Heart right ventricle (tissue), 16 donors: ENCODE results near the gene GNAO1. TPM values are rescaled to one million over a fixed set of nuclear protein-coding genes. Genes with fewer than 3 reads are reported as not detected.

ENCODE experiments used
- ATAC-seq, 8 donors: fragments of 200-7000 bp; cut with Tn5 transposase; one replicate each; pipeline ENCODE4 v1.9.1; 2020; ENCODE audit warnings: mild to moderate bottlenecking in 8 of 8, moderate library complexity in 8 of 8, moderate number of reproducible peaks in 1 of 8
- DNase-seq, 2 donors: peaks; one replicate each; pipeline ENCODE4 v3.0.0-alpha.2; 2020
- H3K27ac ChIP-seq, 10 donors: fragments of 200-600 bp; sonication (generic) in 2 of 10; one replicate each; pipeline versions ENCODE4 v1.5.0 to v1.8.0; 2020 to 2022; ENCODE audit warnings: mild to moderate bottlenecking in 3 of 10
- H3K27me3 ChIP-seq, 7 donors: fragments of 200-600 bp; one replicate each; pipeline ENCODE4 v1.8.0; 2021 to 2022; ENCODE audit warnings: mild to moderate bottlenecking in 2 of 7
- H3K36me3 ChIP-seq, 9 donors: fragments of 200-600 bp; sonication (generic) in 1 of 9; one replicate each; pipeline versions ENCODE4 v1.5.0 to v1.8.0; 2020 to 2022; ENCODE audit warnings: mild to moderate bottlenecking in 2 of 9
- H3K4me1 ChIP-seq, 9 donors: fragments of 200-600 bp; sonication (generic) in 1 of 9; one replicate each; pipeline versions ENCODE4 v1.5.0 to v1.8.0; 2020 to 2022; ENCODE audit warnings: mild to moderate bottlenecking in 4 of 9
- H3K4me3 ChIP-seq, 10 donors: fragments of 200-600 bp; sonication (generic) in 2 of 10; one replicate each; pipeline versions ENCODE4 v1.5.0 to v1.8.0; 2020 to 2022; ENCODE audit warnings: mild to moderate bottlenecking in 7 of 10, moderate library complexity in 2 of 10
- H3K9me3 ChIP-seq, 11 donors: fragments of 200-600 bp in 10 of 11; sonication (generic) in 2 of 11; one replicate each; pipeline versions ENCODE4 v1.5.0 to v1.8.0; 2013 to 2022; ENCODE audit warnings: mild to moderate bottlenecking in 2 of 11, control low read depth in 1 of 11, moderate library complexity in 1 of 11
- WGBS, 2 donors: extraction: QIAGEN DNeasy Blood & Tissue Kit; methylation state at CpG; one replicate each; pipeline ENCODE4 v1.1.7; 2013; ENCODE audit warnings: inconsistent platforms in 1 of 2; 5-methylcytosine and 5-hydroxymethylcytosine counted together
- intact Hi-C, 10 donors: fragments of 100-400 bp; cut with DNase I; formaldehyde crosslinking; loops; one replicate each; pipeline versions ENCODE4 v1.11.1 to v1.14.2; 2022
- polyA plus RNA-seq, 2 donors: library from polyadenylated mRNA; stranded (reverse); fragments of 200-250 nt; gene quantifications; one replicate each; pipeline ENCODE4 v1.2.3, GENCODE V29; 2013
- total RNA-seq, 10 donors: library from RNA; stranded (reverse); fragmentation: NEBNext Ultra II Directional in 3 of 10; extraction: Animal tissue kit (Norgen Biotek cat#: 25700) in 3 of 10; gene quantifications; one replicate each; pipeline versions ENCODE4 v1.2.1 to v1.2.4, GENCODE V29; 2021 to 2023
- TF ChIP-seq, protein P1 (sequence below), 9 donors: fragments of 200-600 bp; sonication (generic) in 2 of 9; IDR thresholded peaks; one replicate each; pipeline versions ENCODE4 v1.5.0 to v1.8.0; 2021 to 2022; ENCODE audit warnings: antibody characterized with exemption in 9 of 9, mild to moderate bottlenecking in 5 of 9, moderate library complexity in 1 of 9
- donor health status: Arrhythmogenic right ventricular cardiomyopathy.
- donor health status: ischemic (EF 13 %, LVEDD 7.1; RV severe dilation, severe dysfunction).
- donor health status: healthy with polysubstance abuse.
- donor health status: DM: no; HTN: yes; CAD: no.
- donor health status: DM: no; HTN: no; CAD: no.
- donor health status: ischemic (EF 25% LVEDD 6.9; RV normal size, moderate dysfunction).
- donor health status: ischemic (EF 25% LVEDD 5.7; RV mildly dilated, moderate dysfunction).
- donor health status: healthy.
- donor health status: DM: yes; HTN: yes; CAD: no.
- donor health status: Ischemic cardiomyopathy.
- donor health status: ischemic (EF 35%, LVEDD 5.7; RV mildly dilated, moderate dysfunction).
- donor health status: nonischemic (EF 11% LVEDD 7.7; RV severe dilation, severe dysfunction).
- donor health status: DM: yes; HTN: yes; CAD: no.
- donor health status: PGD.
- donor health status: ischemic (EF 29% LVEDD 5.4; RV normal size, mild dysfunction).
- donor health status: nonischemic (EF 23%, LVEDD 6.1; RV moderate dilation, normal function).

GNAO1 gene
- total and polyA plus RNA-seq, 12 donors = 1.4 to 36.7 (median 13.5) TPM

DNA sequence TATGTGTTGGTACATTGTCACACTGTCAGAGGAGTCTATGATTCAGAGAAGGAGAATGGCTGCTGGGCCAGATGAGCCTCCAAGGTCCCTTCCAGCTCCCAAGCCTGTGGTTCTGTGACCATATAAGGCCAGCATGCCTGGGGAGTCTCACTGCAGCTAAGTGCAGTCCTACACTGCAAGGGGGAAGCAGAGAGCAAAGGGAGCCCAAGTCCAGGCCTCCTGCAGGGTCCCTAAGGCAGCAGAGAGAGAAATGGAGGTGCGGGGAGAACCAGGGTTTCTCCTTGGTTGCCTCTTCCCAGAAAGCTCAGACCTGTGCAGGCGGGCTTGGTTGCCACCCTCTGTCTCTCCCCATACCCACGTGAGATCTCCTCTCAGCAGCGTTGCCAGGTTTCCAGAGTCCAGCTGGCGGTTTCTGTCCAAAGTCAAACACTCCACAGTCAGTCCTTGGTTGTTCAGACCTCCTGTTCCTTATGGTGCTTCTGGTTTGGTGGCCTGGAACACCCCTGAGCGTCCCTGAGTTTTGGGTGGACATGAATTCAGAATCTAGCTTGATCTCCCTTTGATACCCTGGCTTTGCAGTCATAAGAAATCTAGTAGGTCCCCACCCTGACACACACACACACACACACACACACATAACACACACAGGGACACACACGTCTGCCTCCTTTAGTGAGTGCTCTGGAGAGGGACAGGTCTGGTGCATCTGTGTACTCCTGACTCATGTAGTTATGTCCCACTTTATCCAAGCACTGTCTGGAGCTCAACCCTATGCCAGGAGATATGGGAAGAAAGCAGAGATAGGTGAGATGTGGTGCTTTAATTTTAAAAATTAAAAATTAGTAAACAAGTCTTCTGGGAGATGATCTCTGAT is 78.8 kb downstream of the GNAO1 start:
- Histone ChIP-seq H3K27me3 (no peaks in the 10 kb centered on the region), H3K36me3 (no peaks in the 10 kb centered on the region), H3K9me3 (peaks cover 0 to 5% (median 0%) of the 10 kb centered on the region in 11 donors), H3K4me3 (no peak overlapping the region), H3K4me1 (peaks cover 3 to 26% (median 13%) of the 10 kb centered on the region in 9 donors), H3K27ac (peak overlapping the region in 9 of 10 donors; percentile 12 to 74 (median 69))
- TF ChIP-seq, protein P1, sequence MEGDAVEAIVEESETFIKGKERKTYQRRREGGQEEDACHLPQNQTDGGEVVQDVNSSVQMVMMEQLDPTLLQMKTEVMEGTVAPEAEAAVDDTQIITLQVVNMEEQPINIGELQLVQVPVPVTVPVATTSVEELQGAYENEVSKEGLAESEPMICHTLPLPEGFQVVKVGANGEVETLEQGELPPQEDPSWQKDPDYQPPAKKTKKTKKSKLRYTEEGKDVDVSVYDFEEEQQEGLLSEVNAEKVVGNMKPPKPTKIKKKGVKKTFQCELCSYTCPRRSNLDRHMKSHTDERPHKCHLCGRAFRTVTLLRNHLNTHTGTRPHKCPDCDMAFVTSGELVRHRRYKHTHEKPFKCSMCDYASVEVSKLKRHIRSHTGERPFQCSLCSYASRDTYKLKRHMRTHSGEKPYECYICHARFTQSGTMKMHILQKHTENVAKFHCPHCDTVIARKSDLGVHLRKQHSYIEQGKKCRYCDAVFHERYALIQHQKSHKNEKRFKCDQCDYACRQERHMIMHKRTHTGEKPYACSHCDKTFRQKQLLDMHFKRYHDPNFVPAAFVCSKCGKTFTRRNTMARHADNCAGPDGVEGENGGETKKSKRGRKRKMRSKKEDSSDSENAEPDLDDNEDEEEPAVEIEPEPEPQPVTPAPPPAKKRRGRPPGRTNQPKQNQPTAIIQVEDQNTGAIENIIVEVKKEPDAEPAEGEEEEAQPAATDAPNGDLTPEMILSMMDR (IDR thresholded peaks at IDR 0.05) = peak in 7 of 9 donors; percentile 15 to 48 (median 30)
- intact Hi-C loops = loop anchor here in 1 of 10 donors (10.0 kb wide), 1 partner anchor 165 kb away; no protein-coding TSS in a partner anchor
- DNase-seq = peak; percentile 30 to 38
- ATAC-seq = peak; percentile 85 to 92 (median 86)
- WGBS, 2 donors = 57 to 79% methylated on average over 7 of the region's 7 CpGs

DNA sequence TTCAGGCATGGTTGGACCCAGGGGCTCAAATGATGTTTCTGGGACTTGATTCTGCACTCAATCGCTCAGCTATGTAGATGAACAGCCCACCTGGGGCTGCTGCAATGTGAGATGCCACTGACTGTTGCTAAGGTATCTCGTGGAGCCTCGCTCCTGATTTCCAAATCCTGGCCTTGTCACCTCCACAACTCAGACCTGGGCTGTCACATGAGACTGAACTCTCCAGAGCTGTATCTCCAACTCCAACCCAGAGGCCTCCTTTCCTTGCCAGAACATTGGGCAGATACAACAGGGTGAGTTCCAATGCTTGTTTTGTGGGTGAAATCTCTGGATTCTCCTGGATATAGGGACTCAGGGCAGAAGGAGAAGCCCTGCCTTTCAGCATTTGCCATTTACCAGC is 79.5 kb downstream of the GNAO1 start:
- TF ChIP-seq, protein P1 (IDR thresholded peaks at IDR 0.05) = no peak
- Histone ChIP-seq H3K4me1 (peaks cover 3 to 22% (median 13%) of the 10 kb centered on the region in 9 donors), H3K27me3 (no peaks in the 10 kb centered on the region), H3K27ac (peak overlapping the region in 1 of 10 donors; percentile 23), H3K9me3 (peaks cover 0 to 5% (median 0%) of the 10 kb centered on the region in 11 donors), H3K4me3 (no peak overlapping the region), H3K36me3 (no peaks in the 10 kb centered on the region)
- 89 to 100% methylated on average over 3 of the region's 3 CpGs for WGBS, 2 donors
- no peak for DNase-seq
- intact Hi-C loops = loop anchor here in 1 of 10 donors (10.0 kb wide), 1 partner anchor 166 kb away; no protein-coding TSS in a partner anchor
- no peak for ATAC-seq

DNA sequence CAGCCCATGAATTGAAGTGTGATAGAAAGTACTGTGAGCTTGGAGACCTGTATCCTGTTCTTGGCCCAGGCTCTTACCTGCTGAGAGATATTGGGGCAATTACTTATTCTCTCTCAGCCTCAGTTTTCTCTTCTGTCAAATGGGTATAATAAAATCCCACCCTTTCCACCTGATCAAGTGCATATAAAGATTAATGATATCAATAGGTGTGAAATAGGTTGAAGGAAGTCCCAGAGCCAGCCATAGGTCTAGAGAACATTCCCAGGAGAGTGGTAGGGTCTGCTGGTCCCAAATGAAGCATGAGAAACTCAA is 81.2 kb downstream of the GNAO1 start:
- Histone ChIP-seq H3K4me1 (peaks cover 3 to 29% (median 15%) of the 10 kb centered on the region in 9 donors), H3K36me3 (no peaks in the 10 kb centered on the region), H3K27ac (no peak overlapping the region), H3K27me3 (no peaks in the 10 kb centered on the region), H3K4me3 (no peak overlapping the region), H3K9me3 (peaks cover 0 to 5% (median 0%) of the 10 kb centered on the region in 11 donors)
- intact Hi-C loops = loop anchor here in 1 of 10 donors (10.0 kb wide), 1 partner anchor 168 kb away; no protein-coding TSS in a partner anchor
- TF ChIP-seq, protein P1 (IDR thresholded peaks at IDR 0.05) = no peak
- ATAC-seq = no peak
- no peak for DNase-seq

DNA sequence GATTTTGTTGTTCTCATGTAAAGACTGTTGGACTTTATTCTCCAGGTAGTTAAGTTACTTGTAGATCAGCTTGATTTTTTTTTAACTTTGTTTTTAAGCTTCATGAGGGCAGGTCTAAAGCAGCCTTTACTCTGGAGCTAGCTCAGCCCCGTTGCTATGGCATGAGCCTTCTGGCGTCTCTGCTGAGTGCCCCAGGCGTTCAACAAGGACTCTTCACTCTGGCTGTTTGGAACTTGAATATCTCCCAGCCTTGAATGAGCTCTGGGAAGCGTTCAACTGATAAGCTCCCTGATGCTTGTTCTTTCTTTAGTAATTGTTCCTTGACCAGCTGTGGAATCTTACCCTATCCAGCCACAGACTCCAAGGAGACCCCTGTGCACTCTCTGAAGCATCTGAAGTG is 82.3 kb downstream of the GNAO1 start:
- Histone ChIP-seq H3K36me3 (no peaks in the 10 kb centered on the region), H3K4me1 (peaks cover 3 to 29% (median 15%) of the 10 kb centered on the region in 9 donors), H3K27ac (no peak overlapping the region), H3K27me3 (no peaks in the 10 kb centered on the region), H3K9me3 (peaks cover 0 to 5% (median 0%) of the 10 kb centered on the region in 11 donors), H3K4me3 (no peak overlapping the region)
- WGBS, 2 donors = 38 to 53% methylated on average over 4 of the region's 4 CpGs
- intact Hi-C loops = loop anchor here in 1 of 10 donors (10.0 kb wide), 1 partner anchor 169 kb away; no protein-coding TSS in a partner anchor
- ATAC-seq (peak in 1 of 8 donors; percentile 68), DNase-seq (no peak)
- TF ChIP-seq, protein P1 (IDR thresholded peaks at IDR 0.05) = no peak
